ENCODE results near the gene ADAMTSL3. TPM values are rescaled to one million over a fixed set of nuclear protein-coding genes. Genes with fewer than 3 reads are reported as not detected.

The ADAMTSL3 gene
- total and polyA plus RNA-seq, 2 of the 8 experiments (the other 6 are each of a cell fraction or from before 2014, with no cell fraction given), result 0.35 to 1.4 TPM

GRCh38 chr15:83919978-83920510 lies 266.1 kb downstream of the ADAMTSL3 start:
- ChIA-PET CTCF (ENCODE audit: partially characterized antibody) (interaction anchor here (0.6 kb wide), 1 partner anchor 91 kb away, joined by 3 read pairs; no protein-coding TSS in a partner anchor), POLR2A (ENCODE audit: partially characterized antibody) (interaction anchor here (1.2 kb wide), 1 partner anchor 27 kb away, joined by 3 read pairs; no protein-coding TSS in a partner anchor)
- H3K4me1 ChIP-seq (replicated peaks in 1 of 4; ENCODE audit: control insufficient read depth in 3 of 4, insufficient read depth in 4 of 4, low read length in 3 of 4), result peaks cover 0 to 2% (median 0%) of the 10 kb centered on the region in 4 experiments; a peak in 1 of 7 replicates
- H3K4me2 ChIP-seq (ENCODE audit: insufficient read depth in 1 of 2, low read depth in 2 of 2, low read length in 2 of 2), result no peak overlapping the region
- H3K27ac ChIP-seq (ENCODE audit: low read depth, low read length), result no peak overlapping the region
- H2AK5ac ChIP-seq (ENCODE audit: low read depth, low read length), result no peak overlapping the region
- no peak overlapping the region for H3K18ac ChIP-seq (ENCODE audit: extremely low read depth, low read length)
- H3K4me3 ChIP-seq (ENCODE audit: extremely low read depth in 1 of 4, insufficient read depth in 2 of 4, low read depth in 3 of 4, low read length in 4 of 4), result no peak overlapping the region; a peak in 1 of 8 replicates
- no peak overlapping the region for H3K23ac ChIP-seq (ENCODE audit: insufficient read length)
- H2BK12ac ChIP-seq (ENCODE audit: low read depth, low read length), result no peak overlapping the region
- H4K5ac ChIP-seq (ENCODE audit: insufficient read length, low read depth, low read length), result no peak overlapping the region
- DNase-seq (ENCODE audit: low read depth in 1 of 2, low spot score in 2 of 2), result no peak
- no peak overlapping the region for H3K9ac ChIP-seq (replicated peaks in 1 of 4; ENCODE audit: extremely low read depth in 1 of 4, low read depth in 3 of 4, low read length in 3 of 4)
- H3K36me3 ChIP-seq (ENCODE audit: control insufficient read depth in 2 of 4, insufficient read depth in 4 of 4, low read length in 3 of 4), result no peaks in the 10 kb centered on the region
- no peak overlapping the region for H2BK20ac ChIP-seq (ENCODE audit: low read length)
- no peak overlapping the region for H3K56ac ChIP-seq (replicated peaks; ENCODE audit: insufficient read length, low read depth, low read length)
- no peaks in the 10 kb centered on the region for H3K79me2 ChIP-seq (ENCODE audit: control insufficient read depth in 1 of 2, insufficient read depth in 2 of 2, low read length in 2 of 2)
- no peak overlapping the region for H3K14ac ChIP-seq (ENCODE audit: insufficient read length)
- H2BK15ac ChIP-seq (ENCODE audit: low read length), result no peak overlapping the region
- no peak for FAIRE-seq
- no peak overlapping the region for H2BK5ac ChIP-seq (ENCODE audit: low read depth, low read length)
- H4K8ac ChIP-seq (ENCODE audit: extremely low read depth, insufficient read depth, low read length), result no peak overlapping the region
- H3K27me3 ChIP-seq (replicated peaks in 1 of 4; ENCODE audit: control insufficient read depth in 3 of 4, extremely low read depth in 1 of 4, insufficient read depth in 3 of 4, low read length in 3 of 4), result no peaks in the 10 kb centered on the region
- H2BK120ac ChIP-seq (replicated peaks; ENCODE audit: low read depth, low read length), result no peak overlapping the region
- no peak overlapping the region for H2AFZ ChIP-seq (ENCODE audit: low read length)
- H4K91ac ChIP-seq (replicated peaks; ENCODE audit: insufficient read length, low read length), result no peak overlapping the region
- no peaks in the 10 kb centered on the region for H4K20me1 ChIP-seq (replicated peaks in 1 of 2; ENCODE audit: control insufficient read depth in 1 of 2, insufficient read depth in 2 of 2, low read length in 2 of 2)
- H3K23me2 ChIP-seq (ENCODE audit: low read depth, low read length), result 0 out of 2 replicates have a peak, but pooled peaks cover 2% of the 10 kb centered on the region
- H3K4ac ChIP-seq (replicated peaks; ENCODE audit: insufficient read length, low read depth, low read length), result no peak overlapping the region
- no peaks in the 10 kb centered on the region for H3K9me3 ChIP-seq (ENCODE audit: insufficient read depth in 2 of 2, low read depth in 1 of 2, low read length in 1 of 2)
- 82% methylated on average over 5 of the region's 5 CpGs; no CpG with 5 or more reads in 1 of the 2 experiments for WGBS, 2 experiments (ENCODE audit: extremely low coverage in 1 of 2, insufficient coverage in 1 of 2, insufficient read length in 1 of 2, insufficient replicate concordance in 2 of 2, low coverage in 1 of 2, low lambda C conversion rate in 2 of 2, missing lambda C conversion rate in 1 of 2)
- no peaks in the 10 kb centered on the region for H3K79me1 ChIP-seq (ENCODE audit: low read depth, low read length)
- TF ChIP-seq KDM1A (IDR thresholded peaks at IDR 0.05; ENCODE audit: borderline replicate concordance, low read length), result no peak
- no peak for TF ChIP-seq PHF8 (conservative IDR thresholded peaks at IDR 0.05; ENCODE audit: low read depth, low read length)
- no peak for TF ChIP-seq CTBP2 (IDR thresholded peaks at IDR 0.05; ENCODE audit: borderline replicate concordance, insufficient read depth, insufficient read length, low read length)
- no peak for TF ChIP-seq CHD1 (IDR thresholded peaks at IDR 0.05; ENCODE audit: low read depth, low read length)
- TF ChIP-seq GABPA (IDR thresholded peaks at IDR 0.05; ENCODE audit: borderline replicate concordance, insufficient read depth, low read length), result no peak
- no peak for TF ChIP-seq ATF2 (IDR thresholded peaks at IDR 0.05; ENCODE audit: low read length)
- TF ChIP-seq RBBP5 (IDR thresholded peaks at IDR 0.05; ENCODE audit: borderline replicate concordance, low read depth, low read length), result no peak
- TF ChIP-seq SIN3A (conservative IDR thresholded peaks at IDR 0.05 in 1 of 2, IDR thresholded peaks at IDR 0.05 in 1 of 2; ENCODE audit: low read depth in 1 of 2, low read length in 2 of 2), result no peak
- TF ChIP-seq TAF7 (optimal IDR thresholded peaks at IDR 0.05; ENCODE audit: borderline replicate concordance, low read depth, low read length), result no peak
- TF ChIP-seq RAD21 (IDR thresholded peaks at IDR 0.05 in 1 of 2, conservative IDR thresholded peaks at IDR 0.05 in 1 of 2; ENCODE audit: low read depth in 2 of 2, low read length in 2 of 2), result no peak
